ENCODE data around the gene VAV2.

VAV2 gene

GRCh38 chr9:133976887-133977286, 15.2 kb downstream of the VAV2 start:
- no peak for TF ChIP-seq TOX (CRISPR knock-in tag; IDR thresholded peaks at IDR 0.05; ENCODE audit: borderline replicate concordance)
- no peak for TF ChIP-seq CREB5 (CRISPR knock-in tag; IDR thresholded peaks at IDR 0.05; ENCODE audit: low read depth)
- TF ChIP-seq RARB (CRISPR knock-in tag; IDR thresholded peaks at IDR 0.05): no peak
- TF ChIP-seq ARNTL (CRISPR knock-in tag; IDR thresholded peaks at IDR 0.05; ENCODE audit: borderline replicate concordance, low read depth): no peak
- TF ChIP-seq ZFP30 (CRISPR knock-in tag; IDR thresholded peaks at IDR 0.05): no peak
- TF ChIP-seq PPARA (CRISPR knock-in tag; IDR thresholded peaks at IDR 0.05; ENCODE audit: borderline replicate concordance): no peak
- no peak for TF ChIP-seq ISL1 (CRISPR knock-in tag; IDR thresholded peaks at IDR 0.05)
- TF ChIP-seq BACH2 (CRISPR knock-in tag; IDR thresholded peaks at IDR 0.05; ENCODE audit: borderline replicate concordance): no peak
- no peak for TF ChIP-seq CSRNP3 (CRISPR knock-in tag; IDR thresholded peaks at IDR 0.05)
- ATAC-seq: no peak

- TF ChIP-seq ZNF70 (CRISPR knock-in tag; IDR thresholded peaks at IDR 0.05) (no peak), BACH2 (CRISPR knock-in tag; IDR thresholded peaks at IDR 0.05; ENCODE audit: borderline replicate concordance) (no peak), ZC3H10 (CRISPR knock-in tag; IDR thresholded peaks at IDR 0.05) (no peak), ZNF565 (CRISPR knock-in tag; conservative IDR thresholded peaks at IDR 0.05; ENCODE audit: low read depth) (no peak), GLIS3 (CRISPR knock-in tag; IDR thresholded peaks at IDR 0.05) (no peak), ARNTL (CRISPR knock-in tag; IDR thresholded peaks at IDR 0.05; ENCODE audit: borderline replicate concordance, low read depth) (no peak), SNAI2 (CRISPR knock-in tag; IDR thresholded peaks at IDR 0.05) (no peak), ZFP30 (CRISPR knock-in tag; IDR thresholded peaks at IDR 0.05) (no peak), ISL1 (CRISPR knock-in tag; IDR thresholded peaks at IDR 0.05) (no peak), ZFP3 (CRISPR knock-in tag; IDR thresholded peaks at IDR 0.05) (no peak), POU6F1 (CRISPR knock-in tag; IDR thresholded peaks at IDR 0.05; ENCODE audit: borderline replicate concordance, low read depth) (no peak), TSHZ2 (CRISPR knock-in tag; IDR thresholded peaks at IDR 0.05) (no peak), TCF4 (CRISPR knock-in tag; IDR thresholded peaks at IDR 0.05; ENCODE audit: borderline replicate concordance) (no peak)
- ATAC-seq: no peak
Measured at GRCh38 chr9:133976191-133976861, 15.8 kb downstream of the VAV2 start.

GRCh38 chr9:133975511-133975910, 16.6 kb downstream of the VAV2 start:
- ATAC-seq: no peak
- TF ChIP-seq SNAI2 (CRISPR knock-in tag; IDR thresholded peaks at IDR 0.05) (no peak), BACH2 (CRISPR knock-in tag; IDR thresholded peaks at IDR 0.05; ENCODE audit: borderline replicate concordance) (no peak), ISL1 (CRISPR knock-in tag; IDR thresholded peaks at IDR 0.05) (no peak), CREB5 (CRISPR knock-in tag; IDR thresholded peaks at IDR 0.05; ENCODE audit: low read depth) (no peak), ZFP3 (CRISPR knock-in tag; IDR thresholded peaks at IDR 0.05) (no peak), ZNF565 (CRISPR knock-in tag; conservative IDR thresholded peaks at IDR 0.05; ENCODE audit: low read depth) (no peak), TSHZ2 (CRISPR knock-in tag; IDR thresholded peaks at IDR 0.05) (no peak), RARB (CRISPR knock-in tag; IDR thresholded peaks at IDR 0.05) (no peak), CSDC2 (CRISPR knock-in tag; IDR thresholded peaks at IDR 0.05) (no peak), TCF4 (CRISPR knock-in tag; IDR thresholded peaks at IDR 0.05; ENCODE audit: borderline replicate concordance) (no peak), POU6F1 (CRISPR knock-in tag; IDR thresholded peaks at IDR 0.05; ENCODE audit: borderline replicate concordance, low read depth) (no peak), CSRNP3 (CRISPR knock-in tag; IDR thresholded peaks at IDR 0.05) (no peak), ZNF8 (CRISPR knock-in tag; IDR thresholded peaks at IDR 0.05) (no peak)
